ENCODE results near the gene CFAP97.

GRCh38 chr4:185143601-185143969, 60.2 kb downstream of the CFAP97 start:
- TF ChIP-seq, protein P1, sequence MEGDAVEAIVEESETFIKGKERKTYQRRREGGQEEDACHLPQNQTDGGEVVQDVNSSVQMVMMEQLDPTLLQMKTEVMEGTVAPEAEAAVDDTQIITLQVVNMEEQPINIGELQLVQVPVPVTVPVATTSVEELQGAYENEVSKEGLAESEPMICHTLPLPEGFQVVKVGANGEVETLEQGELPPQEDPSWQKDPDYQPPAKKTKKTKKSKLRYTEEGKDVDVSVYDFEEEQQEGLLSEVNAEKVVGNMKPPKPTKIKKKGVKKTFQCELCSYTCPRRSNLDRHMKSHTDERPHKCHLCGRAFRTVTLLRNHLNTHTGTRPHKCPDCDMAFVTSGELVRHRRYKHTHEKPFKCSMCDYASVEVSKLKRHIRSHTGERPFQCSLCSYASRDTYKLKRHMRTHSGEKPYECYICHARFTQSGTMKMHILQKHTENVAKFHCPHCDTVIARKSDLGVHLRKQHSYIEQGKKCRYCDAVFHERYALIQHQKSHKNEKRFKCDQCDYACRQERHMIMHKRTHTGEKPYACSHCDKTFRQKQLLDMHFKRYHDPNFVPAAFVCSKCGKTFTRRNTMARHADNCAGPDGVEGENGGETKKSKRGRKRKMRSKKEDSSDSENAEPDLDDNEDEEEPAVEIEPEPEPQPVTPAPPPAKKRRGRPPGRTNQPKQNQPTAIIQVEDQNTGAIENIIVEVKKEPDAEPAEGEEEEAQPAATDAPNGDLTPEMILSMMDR (IDR thresholded peaks at IDR 0.05) = no peak
- no peak for TF ChIP-seq EZH2 (IDR thresholded peaks at IDR 0.05; ENCODE audit: borderline replicate concordance, insufficient read depth, low read depth, low read length, poor library complexity, severe bottlenecking)
